ENCODE data around the gene AP1S1. TPM values are rescaled to one million over a fixed set of nuclear protein-coding genes. Genes with fewer than 3 reads are reported as not detected.

The AP1S1 gene
- total and polyA plus RNA-seq, 2 of the 13 experiments (the other 11 are each of a cell fraction or from before 2014, with no cell fraction given) = 57.5 to 68.1 TPM

DNA sequence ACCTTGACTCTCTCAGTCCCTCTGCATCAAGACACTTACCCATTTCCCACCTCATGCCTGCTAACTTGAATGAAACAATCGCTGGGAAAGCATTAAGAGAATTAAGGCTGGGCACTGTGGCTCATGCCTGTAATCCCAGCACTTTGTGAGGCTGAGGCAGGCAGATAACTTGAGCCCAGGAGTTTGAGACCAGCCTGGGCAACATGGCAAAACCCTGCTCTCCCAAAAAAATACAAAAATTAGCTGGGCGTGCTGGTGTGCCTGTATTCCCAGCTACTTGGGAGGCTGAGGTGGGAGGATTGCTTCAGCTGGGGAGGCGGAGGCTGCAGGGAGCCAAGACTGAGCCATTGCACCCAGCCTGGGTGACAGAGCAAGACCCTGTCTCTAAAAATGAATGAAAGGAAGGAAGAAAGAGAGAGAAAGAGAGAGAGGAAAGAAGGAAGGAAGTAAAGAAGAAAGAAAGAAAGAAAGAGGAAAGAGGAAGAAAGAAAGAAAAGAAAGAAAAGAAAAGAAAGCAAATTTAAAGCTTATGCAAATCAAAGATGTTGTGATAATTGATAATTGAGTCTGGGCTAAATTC, 26.7 kb upstream of the AP1S1 start (continued):
- TF ChIP-seq, protein P1, sequence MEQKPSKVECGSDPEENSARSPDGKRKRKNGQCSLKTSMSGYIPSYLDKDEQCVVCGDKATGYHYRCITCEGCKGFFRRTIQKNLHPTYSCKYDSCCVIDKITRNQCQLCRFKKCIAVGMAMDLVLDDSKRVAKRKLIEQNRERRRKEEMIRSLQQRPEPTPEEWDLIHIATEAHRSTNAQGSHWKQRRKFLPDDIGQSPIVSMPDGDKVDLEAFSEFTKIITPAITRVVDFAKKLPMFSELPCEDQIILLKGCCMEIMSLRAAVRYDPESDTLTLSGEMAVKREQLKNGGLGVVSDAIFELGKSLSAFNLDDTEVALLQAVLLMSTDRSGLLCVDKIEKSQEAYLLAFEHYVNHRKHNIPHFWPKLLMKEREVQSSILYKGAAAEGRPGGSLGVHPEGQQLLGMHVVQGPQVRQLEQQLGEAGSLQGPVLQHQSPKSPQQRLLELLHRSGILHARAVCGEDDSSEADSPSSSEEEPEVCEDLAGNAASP (CRISPR knock-in tag; IDR thresholded peaks at IDR 0.05; ENCODE audit: borderline replicate concordance) = no peak
- TF ChIP-seq ZNF101 (CRISPR knock-in tag; IDR thresholded peaks at IDR 0.05; ENCODE audit: borderline replicate concordance, low read depth) (no peak), RBM39 (IDR thresholded peaks at IDR 0.05; ENCODE audit: low read depth, low read length, poor library complexity, severe bottlenecking) (no peak), CEBPB (IDR thresholded peaks at IDR 0.05; ENCODE audit: borderline replicate concordance, low read depth, low read length) (no peak), SMAD3 (CRISPR knock-in tag; IDR thresholded peaks at IDR 0.05) (no peak), ZBTB8A (CRISPR knock-in tag; IDR thresholded peaks at IDR 0.05; ENCODE audit: borderline replicate concordance, low read depth) (no peak), TAF15 (IDR thresholded peaks at IDR 0.05; ENCODE audit: low read depth, low read length, poor library complexity, severe bottlenecking) (no peak), ASH2L (IDR thresholded peaks at IDR 0.05; ENCODE audit: insufficient read length, low read depth, low read length) (no peak), FOXA3 (CRISPR knock-in tag; IDR thresholded peaks at IDR 0.05) (no peak), RFX1 (IDR thresholded peaks at IDR 0.05) (no peak), ZFY (CRISPR knock-in tag; IDR thresholded peaks at IDR 0.05) (no peak), EZH2 (conservative IDR thresholded peaks at IDR 0.05; ENCODE audit: low read depth, low read length) (no peak)
- TF ChIP-seq, protein P2, sequence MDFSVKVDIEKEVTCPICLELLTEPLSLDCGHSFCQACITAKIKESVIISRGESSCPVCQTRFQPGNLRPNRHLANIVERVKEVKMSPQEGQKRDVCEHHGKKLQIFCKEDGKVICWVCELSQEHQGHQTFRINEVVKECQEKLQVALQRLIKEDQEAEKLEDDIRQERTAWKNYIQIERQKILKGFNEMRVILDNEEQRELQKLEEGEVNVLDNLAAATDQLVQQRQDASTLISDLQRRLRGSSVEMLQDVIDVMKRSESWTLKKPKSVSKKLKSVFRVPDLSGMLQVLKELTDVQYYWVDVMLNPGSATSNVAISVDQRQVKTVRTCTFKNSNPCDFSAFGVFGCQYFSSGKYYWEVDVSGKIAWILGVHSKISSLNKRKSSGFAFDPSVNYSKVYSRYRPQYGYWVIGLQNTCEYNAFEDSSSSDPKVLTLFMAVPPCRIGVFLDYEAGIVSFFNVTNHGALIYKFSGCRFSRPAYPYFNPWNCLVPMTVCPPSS (IDR thresholded peaks at IDR 0.05) = no peak
- TF ChIP-seq, protein P3, sequence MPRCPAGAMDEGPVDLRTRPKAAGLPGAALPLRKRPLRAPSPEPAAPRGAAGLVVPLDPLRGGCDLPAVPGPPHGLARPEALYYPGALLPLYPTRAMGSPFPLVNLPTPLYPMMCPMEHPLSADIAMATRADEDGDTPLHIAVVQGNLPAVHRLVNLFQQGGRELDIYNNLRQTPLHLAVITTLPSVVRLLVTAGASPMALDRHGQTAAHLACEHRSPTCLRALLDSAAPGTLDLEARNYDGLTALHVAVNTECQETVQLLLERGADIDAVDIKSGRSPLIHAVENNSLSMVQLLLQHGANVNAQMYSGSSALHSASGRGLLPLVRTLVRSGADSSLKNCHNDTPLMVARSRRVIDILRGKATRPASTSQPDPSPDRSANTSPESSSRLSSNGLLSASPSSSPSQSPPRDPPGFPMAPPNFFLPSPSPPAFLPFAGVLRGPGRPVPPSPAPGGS (CRISPR knock-in tag; IDR thresholded peaks at IDR 0.05) = no peak
- TF ChIP-seq, protein P4, sequence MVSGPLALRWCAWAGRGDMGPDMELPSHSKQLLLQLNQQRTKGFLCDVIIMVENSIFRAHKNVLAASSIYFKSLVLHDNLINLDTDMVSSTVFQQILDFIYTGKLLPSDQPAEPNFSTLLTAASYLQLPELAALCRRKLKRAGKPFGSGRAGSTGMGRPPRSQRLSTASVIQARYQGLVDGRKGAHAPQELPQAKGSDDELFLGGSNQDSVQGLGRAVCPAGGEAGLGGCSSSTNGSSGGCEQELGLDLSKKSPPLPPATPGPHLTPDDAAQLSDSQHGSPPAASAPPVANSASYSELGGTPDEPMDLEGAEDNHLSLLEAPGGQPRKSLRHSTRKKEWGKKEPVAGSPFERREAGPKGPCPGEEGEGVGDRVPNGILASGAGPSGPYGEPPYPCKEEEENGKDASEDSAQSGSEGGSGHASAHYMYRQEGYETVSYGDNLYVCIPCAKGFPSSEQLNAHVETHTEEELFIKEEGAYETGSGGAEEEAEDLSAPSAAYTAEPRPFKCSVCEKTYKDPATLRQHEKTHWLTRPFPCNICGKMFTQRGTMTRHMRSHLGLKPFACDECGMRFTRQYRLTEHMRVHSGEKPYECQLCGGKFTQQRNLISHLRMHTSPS (CRISPR knock-in tag; IDR thresholded peaks at IDR 0.05; ENCODE audit: low read depth) = no peak
- TF ChIP-seq, protein P5, sequence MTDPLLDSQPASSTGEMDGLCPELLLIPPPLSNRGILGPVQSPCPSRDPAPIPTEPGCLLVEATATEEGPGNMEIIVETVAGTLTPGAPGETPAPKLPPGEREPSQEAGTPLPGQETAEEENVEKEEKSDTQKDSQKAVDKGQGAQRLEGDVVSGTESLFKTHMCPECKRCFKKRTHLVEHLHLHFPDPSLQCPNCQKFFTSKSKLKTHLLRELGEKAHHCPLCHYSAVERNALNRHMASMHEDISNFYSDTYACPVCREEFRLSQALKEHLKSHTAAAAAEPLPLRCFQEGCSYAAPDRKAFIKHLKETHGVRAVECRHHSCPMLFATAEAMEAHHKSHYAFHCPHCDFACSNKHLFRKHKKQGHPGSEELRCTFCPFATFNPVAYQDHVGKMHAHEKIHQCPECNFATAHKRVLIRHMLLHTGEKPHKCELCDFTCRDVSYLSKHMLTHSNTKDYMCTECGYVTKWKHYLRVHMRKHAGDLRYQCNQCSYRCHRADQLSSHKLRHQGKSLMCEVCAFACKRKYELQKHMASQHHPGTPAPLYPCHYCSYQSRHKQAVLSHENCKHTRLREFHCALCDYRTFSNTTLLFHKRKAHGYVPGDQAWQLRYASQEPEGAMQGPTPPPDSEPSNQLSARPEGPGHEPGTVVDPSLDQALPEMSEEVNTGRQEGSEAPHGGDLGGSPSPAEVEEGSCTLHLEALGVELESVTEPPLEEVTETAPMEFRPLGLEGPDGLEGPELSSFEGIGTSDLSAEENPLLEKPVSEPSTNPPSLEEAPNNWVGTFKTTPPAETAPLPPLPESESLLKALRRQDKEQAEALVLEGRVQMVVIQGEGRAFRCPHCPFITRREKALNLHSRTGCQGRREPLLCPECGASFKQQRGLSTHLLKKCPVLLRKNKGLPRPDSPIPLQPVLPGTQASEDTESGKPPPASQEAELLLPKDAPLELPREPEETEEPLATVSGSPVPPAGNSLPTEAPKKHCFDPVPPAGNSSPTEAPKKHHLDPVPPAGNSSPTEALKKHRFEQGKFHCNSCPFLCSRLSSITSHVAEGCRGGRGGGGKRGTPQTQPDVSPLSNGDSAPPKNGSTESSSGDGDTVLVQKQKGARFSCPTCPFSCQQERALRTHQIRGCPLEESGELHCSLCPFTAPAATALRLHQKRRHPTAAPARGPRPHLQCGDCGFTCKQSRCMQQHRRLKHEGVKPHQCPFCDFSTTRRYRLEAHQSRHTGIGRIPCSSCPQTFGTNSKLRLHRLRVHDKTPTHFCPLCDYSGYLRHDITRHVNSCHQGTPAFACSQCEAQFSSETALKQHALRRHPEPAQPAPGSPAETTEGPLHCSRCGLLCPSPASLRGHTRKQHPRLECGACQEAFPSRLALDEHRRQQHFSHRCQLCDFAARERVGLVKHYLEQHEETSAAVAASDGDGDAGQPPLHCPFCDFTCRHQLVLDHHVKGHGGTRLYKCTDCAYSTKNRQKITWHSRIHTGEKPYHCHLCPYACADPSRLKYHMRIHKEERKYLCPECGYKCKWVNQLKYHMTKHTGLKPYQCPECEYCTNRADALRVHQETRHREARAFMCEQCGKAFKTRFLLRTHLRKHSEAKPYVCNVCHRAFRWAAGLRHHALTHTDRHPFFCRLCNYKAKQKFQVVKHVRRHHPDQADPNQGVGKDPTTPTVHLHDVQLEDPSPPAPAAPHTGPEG (CRISPR knock-in tag; IDR thresholded peaks at IDR 0.05) = no peak

Measured in HepG2 (cell line).